Measurements from ENCODE around the gene PPP1R14C.
"Not testable (repeated sequence)": the region's sequence is repeated elsewhere in the genome, so short reads cannot be mapped to it uniquely, and the experiment has no call there.

PPP1R14C gene

DNA sequence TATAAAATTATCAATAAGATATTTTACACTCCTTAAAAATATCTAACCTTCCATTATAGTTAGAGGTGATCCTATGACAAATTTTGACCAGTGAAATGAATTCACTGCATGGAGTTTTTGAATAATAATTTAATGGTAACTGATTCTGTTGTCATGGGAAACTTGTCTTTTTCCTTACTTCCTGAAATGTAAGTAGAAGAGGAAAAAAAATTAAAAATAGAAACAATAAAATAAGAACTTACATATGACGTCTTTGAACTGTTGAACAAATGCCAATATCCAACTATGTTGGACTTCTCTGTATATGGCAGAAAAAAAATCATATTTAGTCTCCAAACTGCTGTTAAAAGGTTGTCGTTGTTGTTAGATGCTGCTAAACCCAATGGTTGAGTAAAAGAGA is 26.3 kb downstream of the PPP1R14C start:
- DNase-seq (ENCODE audit: low read depth) = no peak

DNA sequence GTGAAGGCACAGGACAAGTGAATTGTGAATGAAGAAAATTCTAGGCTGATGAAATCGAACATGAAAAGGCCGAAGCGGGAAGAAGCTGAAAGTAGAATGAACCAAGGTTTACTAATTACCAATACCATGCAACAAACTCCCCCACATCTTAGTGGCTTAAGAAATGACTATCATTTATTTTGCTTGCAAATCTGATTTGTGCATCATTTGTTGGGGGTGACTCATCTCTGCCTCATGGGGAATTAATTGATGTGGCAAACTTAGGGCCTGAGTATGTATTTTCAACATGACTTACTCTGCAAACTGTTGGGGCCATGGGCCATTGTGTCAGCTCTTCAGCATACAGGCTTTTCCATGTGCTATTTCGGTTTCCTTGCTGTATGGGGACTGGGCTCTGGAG is 26.8 kb downstream of the PPP1R14C start:
- DNase-seq (ENCODE audit: low read depth) = peak; percentile 60

DNA sequence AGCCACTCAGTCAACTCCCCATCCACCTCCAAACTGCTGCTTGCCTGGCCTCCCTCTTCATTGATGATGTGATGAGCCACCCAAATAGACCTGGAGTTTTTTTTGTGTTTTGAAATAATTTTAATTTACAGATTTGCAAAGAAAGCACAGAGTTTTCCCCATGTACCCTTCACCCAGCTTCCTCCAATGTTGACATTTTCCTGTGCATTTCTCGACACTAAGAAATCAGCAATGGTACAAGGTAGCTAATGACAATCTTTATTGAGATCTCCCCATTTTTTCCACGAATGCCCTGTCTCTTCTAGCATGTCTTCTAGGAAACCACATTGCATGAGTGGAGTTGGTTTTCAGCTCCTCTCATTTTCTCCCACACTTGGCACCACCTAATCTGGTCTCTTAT is 30.1 kb downstream of the PPP1R14C start:
- no peak for DNase-seq (ENCODE audit: low read depth)

DNA sequence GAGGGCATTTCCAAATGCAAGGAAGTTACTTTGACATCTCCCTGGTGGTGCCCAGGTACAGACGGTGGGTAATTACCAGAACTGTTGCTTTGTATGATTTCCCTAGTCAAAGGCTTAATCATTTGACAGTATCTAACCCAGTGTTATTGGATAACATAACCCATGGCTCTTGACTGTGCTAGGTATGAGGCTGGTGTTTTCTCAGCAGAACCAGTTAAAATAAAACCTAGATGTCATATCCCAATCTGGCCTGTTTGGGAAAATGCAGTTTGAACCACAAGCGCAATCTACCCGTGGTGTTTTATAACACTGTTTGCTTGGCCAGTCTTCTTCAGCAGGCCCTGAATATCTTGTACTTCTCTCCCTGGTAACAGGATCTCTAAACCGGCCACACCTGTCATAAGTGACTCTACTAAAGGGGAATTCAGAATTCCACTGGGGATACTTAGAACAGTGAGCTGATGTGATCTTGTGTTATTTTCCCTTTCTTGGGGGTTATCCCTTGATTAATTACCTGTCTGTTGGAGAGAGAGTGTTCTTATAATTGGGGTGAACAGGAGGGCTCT is 32.8 kb downstream of the PPP1R14C start:
- DNase-seq (ENCODE audit: low read depth) = no peak

DNA sequence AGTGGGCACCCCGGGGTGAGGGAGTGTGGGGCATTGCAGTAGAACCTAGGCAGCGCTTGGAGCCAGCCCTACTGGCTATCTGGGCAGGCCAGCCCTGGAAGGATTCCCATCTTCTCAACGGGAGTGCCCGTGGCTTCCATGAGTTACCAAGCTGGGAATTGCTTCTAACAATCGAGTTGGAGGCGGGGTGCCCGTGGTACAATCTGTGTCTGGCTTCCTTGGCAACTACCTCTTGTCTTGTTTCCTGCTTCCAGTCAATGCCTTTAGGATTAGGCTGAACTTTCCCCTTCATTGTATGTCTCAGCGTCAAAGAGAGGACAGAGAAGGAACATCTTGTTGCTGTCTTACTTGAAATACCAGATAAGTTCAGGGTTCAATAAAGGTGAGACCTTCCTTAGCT is 33.3 kb downstream of the PPP1R14C start:
- no peak for DNase-seq (ENCODE audit: low read depth)

DNA sequence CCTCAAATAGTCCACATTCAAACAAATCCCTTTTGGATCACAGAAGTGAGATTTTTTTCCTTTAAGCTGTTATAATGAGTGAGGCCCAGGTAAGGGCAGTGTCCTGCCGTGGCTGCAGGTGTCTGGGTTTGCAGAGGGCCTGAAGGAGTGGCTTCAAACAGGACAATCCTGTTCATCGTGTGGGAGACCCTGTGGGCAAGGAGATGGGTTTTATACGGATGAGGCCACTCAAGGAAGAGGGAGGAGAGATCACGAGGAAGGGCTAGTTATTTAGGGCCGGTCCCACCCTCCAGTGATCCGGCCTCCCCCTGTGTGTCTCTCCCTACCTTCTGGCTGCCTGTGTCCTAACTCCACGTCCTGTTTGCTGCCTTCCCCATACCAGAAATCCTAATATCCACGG is 33.8 kb downstream of the PPP1R14C start:
- DNase-seq (ENCODE audit: low read depth) = no peak

DNA sequence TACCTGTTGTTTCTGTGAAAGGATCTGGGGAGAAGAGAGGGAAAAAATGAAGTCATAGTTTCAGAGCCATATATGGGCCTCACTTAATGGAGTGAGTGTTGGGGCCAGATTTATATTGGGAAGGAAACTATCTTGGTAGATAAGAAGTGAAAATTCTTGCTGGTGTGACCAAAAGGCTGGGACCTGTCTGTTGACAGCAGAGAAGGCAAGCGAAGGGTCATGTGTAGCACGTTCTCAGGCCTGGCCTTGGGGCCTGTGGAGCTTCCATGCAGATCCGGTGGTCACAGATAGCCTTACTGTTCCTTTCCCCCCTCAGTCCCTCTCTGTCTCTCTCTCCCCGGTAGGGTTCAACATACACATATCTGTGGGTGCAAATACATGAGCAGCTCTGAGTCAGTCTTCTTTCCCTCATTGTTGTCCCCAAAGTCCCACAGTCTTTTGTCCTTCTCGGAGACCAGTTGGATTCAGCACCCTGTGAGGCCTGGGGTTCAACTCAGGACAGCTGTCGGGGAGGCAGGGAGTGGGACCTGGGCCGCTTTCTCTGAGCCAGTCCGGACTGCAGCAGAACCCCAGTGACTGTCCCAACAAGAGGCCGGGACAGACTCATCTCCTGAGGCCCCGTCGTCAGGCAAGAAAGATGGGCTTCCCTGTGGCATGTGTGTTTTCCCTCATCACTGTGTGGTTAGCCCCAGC is 34.6 kb downstream of the PPP1R14C start:
- no peak for DNase-seq (ENCODE audit: low read depth)

DNA sequence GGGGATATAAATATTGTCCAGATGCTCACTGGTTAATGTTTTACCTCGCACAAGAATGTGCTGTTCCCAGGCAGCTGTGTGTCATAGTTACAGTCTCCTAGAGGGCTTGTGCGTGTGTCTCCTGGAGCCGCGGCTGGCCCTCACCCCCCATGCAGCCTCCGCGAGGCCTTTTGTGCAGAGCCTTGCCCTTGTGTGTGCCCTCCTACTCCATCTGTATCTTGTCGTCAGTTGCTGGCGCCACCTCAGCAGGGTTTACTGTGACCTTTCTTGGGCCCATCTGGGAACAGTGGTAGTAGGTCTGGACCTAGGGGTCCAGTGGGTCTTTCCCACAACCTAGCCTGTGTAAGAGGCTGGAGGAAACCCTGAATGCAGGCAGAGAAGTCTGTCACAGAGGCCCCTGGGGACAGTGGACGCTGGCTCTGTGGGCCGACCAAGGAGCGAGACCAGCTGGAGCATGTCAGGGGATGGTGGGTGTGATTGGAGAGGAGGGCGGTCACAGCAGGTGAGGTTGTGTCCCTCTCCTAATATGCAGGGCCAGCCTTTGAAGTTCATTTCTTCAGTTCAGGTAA is 35.2 kb downstream of the PPP1R14C start:
- peak; percentile 27 for DNase-seq (ENCODE audit: low read depth)

DNA sequence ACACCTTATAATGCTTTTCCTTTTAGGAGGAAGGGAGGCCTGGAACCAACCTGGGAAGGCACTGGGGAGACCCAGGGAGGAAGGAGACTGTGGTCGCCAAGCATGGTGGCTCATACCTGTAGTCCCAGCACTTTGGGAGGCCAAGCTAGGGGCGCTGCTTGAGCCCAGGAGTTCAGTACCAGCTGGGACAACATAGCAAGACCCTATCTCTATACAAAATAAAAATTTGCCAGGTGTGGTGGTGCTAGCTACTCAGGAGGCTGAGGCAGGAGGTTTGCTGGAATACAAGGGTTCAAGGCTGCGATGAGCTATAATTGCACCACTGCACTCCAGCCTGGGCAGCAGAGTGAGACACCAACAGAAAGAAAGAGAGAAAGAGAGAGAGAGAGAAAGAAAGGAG is 36.2 kb downstream of the PPP1R14C start:
- DNase-seq (ENCODE audit: low read depth) = no peak

DNA sequence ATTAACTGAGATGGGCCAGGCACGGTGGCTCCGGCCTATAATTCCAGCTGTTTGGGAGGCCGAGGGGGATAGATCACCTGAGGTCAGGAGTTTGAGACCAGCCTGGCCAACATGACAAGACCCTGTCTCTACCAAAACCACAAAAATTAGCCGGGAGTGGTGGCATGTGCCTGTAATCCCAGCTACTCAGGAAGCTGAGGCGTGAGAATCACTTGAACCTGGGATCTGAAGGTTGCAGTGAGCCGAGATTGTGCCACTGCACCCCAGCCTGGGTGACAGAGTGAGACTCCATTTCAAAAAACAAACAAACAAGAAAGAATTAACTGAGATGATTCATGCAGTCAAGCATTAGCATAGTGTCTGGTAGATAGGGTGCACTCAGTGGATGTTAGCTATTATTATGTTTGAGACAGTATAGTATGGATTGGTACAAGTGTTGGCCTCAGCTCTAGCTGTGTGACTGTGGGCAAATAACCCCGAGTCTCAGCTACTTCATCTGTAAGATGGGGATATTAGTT is 37.1 kb downstream of the PPP1R14C start:
- not testable (repeated sequence) for DNase-seq (ENCODE audit: low read depth)

DNA sequence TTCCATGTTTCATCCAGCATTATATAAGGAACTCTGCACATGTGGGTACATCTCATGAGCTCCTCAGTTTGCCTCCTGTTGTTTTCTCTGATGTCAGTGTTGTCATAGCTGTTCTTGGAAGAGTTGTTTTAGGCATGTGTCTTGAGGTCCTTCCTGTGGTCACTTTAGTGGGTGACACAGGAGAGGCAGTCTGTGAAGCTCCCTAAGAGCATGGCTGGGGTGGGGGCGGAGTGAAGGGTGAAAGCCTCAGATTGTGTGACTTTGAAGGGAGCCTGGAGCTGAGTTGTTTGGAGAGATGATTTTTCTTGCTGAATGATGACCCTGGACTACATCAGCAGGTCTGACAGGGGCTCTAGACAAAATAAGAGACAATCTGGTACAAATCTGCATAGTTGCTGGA is 37.7 kb downstream of the PPP1R14C start:
- no peak for DNase-seq (ENCODE audit: low read depth)

DNA sequence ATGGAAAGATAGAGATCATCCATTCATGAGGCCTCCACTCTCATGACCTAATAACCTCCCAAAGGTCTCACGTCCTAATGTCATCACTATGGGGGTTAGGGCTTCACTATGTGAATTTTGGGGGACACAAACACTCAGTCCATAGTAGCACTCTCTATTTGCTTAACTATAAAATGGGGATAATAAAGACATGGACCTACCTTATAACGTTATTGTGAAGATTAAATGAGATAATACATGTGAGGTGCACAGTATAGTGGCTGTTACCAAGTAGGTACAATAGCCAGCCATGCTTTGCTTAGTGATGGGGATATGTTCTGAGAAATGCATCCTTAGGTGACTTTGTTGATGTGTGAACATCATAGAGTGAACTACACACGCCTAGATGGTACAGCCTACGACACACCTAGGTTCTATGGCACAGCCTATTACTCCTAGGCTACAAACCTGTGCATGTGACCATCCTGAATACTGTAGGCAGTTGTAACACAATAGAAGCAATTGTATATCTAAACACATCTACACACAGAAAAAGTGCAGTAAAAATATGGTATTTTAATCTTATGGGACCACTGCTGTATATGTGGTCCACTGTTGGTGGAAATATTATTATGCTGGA is 39.7 kb downstream of the PPP1R14C start:
- DNase-seq (ENCODE audit: low read depth) = no peak

DNA sequence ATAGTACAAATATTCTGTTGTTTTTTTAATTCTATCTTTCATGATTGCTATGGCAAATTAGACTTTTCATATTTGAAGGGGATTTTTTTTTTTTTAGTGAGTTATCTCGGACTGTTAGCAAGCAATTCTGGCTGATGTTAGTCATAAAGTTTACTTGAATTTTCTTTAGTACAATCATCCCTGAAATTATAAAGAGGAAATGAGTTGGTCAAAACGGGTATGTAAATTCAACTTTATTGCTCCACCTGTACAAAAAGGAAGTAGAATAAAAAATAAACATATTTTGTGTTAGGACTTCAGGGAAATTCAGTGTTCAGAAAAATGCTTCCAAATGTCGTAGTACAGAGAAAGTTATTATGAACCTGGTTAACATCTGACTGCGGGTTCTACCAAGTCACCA is 40.3 kb downstream of the PPP1R14C start:
- no peak for DNase-seq (ENCODE audit: low read depth)

DNA sequence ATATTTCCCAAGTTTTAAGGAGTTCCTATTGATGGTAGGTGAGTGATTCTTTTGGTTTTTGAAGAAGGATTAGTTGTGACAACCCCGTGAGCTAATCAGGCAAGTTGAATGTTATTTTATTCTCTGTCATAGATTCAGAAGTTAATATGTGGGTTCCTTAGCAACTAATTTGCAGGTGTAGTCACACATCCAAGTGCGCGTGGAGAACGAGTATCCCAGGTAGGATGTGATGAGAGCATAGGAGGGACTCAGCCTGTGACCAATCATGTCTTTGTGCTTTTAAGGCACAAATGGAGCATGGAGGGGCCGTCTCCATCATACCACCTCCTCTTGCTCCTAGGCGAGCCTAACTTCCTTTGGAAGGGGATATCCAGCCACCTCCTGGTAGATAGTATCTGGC is 41.1 kb downstream of the PPP1R14C start:
- DNase-seq (ENCODE audit: low read depth) = no peak

DNA sequence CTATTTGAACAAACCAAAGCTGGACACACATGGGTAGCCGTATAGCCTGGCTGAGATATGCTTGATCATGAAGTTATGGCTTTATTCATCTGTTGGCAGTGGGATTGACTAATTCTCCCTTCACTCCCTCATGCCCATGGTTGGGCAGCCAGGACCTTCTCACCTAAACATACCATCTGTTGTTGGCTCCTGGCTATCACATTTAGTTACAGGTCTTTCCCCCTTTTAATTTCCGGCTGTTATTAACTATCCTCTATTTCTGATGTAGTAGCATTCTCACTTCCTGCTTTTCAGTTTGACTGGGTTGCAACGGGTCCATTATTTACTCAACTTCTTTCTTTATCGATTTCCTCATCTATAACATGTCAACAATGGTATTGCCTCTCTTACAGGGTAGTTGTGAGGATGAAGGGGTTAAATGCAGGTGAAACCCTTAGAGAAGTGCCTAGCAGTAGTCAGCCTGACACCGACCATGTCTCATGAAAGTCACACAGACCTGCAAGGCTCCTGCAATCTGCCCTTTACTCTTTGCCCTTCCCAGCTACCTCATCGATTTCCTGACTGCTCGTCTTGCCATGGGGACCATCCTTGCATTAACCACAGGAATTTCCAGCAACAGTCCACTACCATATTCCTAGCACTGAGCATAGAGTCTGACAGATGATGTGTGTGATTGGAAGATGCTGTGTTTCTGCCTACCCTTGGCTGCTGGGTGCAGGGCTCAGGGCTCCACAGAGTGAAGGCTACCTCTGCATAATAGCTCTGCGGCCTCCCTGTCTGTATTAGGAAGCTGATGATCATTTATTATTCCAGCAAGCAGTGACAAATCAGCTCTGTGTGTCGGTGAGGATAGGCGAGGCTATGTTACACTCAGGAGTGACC is 42.2 kb downstream of the PPP1R14C start:
- DNase-seq (ENCODE audit: low read depth) = no peak

DNA sequence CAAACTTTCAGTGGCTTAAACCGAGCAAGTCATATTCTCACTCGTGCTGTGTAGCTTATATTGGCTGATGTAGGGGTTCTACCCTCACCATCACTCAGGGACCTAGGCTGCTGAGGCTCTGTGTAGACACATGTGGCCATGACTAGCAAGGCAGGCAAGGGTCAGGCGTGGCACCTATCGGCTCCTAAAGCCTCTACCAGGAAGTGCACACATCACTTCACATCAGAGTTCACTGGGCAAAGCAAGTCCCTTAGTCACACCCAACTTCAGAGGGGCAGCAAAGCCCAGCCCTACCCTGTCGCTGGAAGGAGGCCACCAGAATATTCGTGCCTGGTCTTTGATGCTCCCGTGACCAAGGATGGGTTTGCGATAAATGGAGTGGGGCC is 42.9 kb downstream of the PPP1R14C start:
- no peak for DNase-seq (ENCODE audit: low read depth)

DNA sequence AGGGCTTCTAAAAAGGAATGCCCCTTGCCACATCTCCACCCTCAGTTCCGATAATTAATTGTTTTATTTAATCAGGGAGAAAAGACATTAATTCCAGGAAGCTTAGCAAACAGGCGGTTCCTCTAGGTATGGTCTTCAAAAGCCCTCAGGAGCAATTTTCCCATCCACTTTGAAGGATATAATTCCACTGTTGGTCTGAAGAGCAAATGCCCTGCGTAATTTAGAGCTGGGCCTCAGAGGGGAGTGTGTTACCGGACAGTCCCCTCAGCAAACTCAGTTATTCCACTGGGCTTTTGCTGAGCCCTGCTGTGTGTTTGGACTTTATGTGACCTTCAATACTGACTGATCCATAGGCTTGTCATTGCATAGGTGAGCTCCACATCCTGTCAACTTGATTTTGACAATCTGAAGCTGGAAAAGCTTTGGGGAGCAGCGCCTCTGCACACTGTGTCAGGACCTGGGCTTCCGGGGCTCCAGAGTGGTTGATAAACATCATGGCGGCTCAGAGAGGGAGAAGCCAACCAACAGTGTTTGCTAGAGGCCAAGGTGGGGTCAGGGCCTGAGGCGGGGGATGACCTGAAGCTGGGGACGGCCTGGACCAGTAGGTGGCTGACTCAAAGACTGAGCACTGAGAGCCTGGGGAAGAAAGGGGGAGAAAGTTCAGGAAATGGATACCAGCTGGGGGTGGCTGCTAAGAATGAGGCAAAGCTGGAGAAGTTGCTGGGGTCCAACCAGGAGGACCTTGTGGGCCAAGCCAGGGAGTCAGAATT is 43.5 kb downstream of the PPP1R14C start:
- DNase-seq (ENCODE audit: low read depth) = no peak

DNA sequence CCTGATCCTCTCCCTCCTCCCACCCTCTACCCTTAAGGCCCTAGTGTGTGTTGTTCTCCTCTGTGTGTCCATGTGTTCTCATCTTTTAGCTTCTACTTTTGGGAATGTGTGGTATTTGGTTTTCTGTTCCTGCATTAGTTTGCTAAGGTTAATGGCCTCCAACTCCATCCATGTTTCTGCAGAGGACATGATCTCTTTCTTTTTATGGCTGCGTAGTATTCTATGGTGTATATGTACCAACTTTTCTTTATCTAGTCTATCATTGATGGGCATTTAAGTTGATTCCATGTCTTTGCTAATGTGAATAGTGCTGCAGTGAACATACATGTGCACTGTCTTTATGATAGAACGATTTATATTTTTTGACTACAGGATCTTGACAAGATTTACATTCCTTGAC is 44.6 kb downstream of the PPP1R14C start:
- not testable (repeated sequence) for DNase-seq (ENCODE audit: low read depth)

DNA sequence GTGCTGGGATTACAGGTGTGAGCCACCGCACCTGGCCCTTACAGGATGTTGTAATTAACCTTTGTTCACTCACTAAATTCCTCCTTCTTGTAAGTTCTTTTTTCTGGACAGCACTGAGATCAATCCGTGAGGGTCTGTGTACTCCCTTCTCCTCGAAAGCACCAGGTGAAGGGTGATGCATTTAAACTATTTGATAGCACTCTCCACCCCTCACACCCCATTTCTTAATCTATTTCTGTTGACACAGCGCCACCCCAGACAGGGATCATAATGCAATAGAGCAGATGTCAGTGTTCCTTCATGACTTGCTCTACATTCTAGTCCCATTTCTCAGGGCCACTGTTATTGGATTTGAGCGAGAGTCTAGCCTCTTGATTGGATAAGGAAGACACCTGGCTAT is 46.3 kb downstream of the PPP1R14C start:
- no peak for DNase-seq (ENCODE audit: low read depth)

DNA sequence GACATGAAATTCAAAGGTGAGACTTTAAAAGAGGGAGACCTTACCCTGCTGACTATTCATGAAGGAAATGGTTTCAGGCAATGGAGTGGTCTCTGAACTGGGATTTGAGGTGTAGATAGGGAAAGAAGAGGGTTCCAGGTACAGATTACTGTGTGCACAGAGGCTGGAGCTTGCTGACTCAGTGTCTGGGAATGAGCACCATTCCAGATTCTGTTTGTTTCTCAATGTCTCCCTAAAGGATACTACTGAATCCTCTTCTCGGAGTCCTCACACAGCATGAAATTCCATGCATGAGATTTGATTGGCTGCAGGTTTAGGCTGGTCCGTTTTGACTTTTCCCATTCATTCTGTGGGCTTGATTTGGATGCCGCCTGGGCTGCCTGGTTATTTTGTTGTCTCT is 49.0 kb downstream of the PPP1R14C start:
- no peak for DNase-seq (ENCODE audit: low read depth)

DNA sequence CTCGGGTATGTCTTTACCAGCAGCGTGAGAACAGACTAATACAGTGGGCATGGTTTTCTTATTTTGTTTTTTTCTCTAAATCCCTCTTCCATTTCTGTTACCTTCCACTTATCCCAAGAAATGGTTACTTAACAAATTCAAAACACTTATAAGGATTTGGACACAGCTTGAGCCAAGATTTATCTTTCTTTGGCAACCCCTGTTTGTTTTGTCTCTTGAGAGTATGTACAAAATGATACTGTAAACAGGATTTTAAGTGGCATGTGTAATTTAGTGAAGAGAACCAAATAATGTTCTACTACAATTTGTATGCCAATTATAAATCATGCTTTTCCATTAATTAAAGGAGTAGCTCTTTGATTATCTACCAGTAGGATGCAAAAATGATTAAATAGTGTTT is 51.4 kb downstream of the PPP1R14C start:
- DNase-seq (ENCODE audit: low read depth) = no peak

Data from GM04503 (cell line).